ENCODE data around the gene STK11.

Gene STK11

GRCh38 chr19:1266129-1266915 lies 60.7 kb downstream of the STK11 start:
- Histone ChIP-seq H3K36me3 (ENCODE audit: control insufficient read depth in 4 of 4, insufficient read depth in 4 of 4, low read length in 3 of 4) (peaks cover 0 to 8% (median 7%) of the 10 kb centered on the region in 4 experiments), H3K27ac (ENCODE audit: insufficient read depth in 1 of 2, low read depth in 1 of 2, low read length in 2 of 2, poor library complexity in 1 of 2, severe bottlenecking in 2 of 2) (peak overlapping the region in 1 of 2 experiments; percentile 49), H3K9me3 (ENCODE audit: control extremely low read depth in 1 of 5, control insufficient read depth in 4 of 5, insufficient read depth in 2 of 5, low read depth in 1 of 5, low read length in 4 of 5) (no peaks in the 10 kb centered on the region), H3K4me1 (ENCODE audit: control extremely low read depth in 1 of 4, control insufficient read depth in 4 of 4, insufficient read depth in 4 of 4, low read length in 3 of 4) (peaks cover 8 to 80% (median 78%) of the 10 kb centered on the region in 4 experiments), H3K27me3 (replicated peaks in 2 of 5; ENCODE audit: control insufficient read depth in 4 of 5, insufficient read depth in 5 of 5, low read length in 4 of 5) (peaks cover 0 to 6% (median 0%) of the 10 kb centered on the region in 5 experiments), H3K4me3 (ENCODE audit: control insufficient read depth in 1 of 7, extremely low read depth in 1 of 7, insufficient read depth in 4 of 7, low read depth in 2 of 7, low read length in 6 of 7) (peak overlapping the region; percentile 16 to 73 (median 50))
- DNase-seq = peak in 2 of 3 donors; percentile 70 to 72
- CTCF ChIA-PET = interaction anchor here (0.6 to 17.7 kb wide), 7 partner anchors 9 to 72 kb away, joined by 3 to 268 read pairs (median 5); partner anchors contain the start of genes ATP5F1D and FAM174C
- 2% methylated on average over 77 of the region's 84 CpGs for WGBS (ENCODE audit: insufficient coverage)
- POLR2A ChIA-PET = interaction anchor here (1.6 to 5.0 kb wide), 4 partner anchors 9 to 21 kb away, joined by 6 to 98 read pairs (median 26); partner anchors contain the start of gene FAM174C

- DNase-seq = peak in 2 of 3 donors; percentile 51 to 62
- ChIA-PET POLR2A (interaction anchor here (1.6 to 5.0 kb wide), 4 partner anchors 8 to 22 kb away, joined by 6 to 98 read pairs (median 26); partner anchors contain the start of gene FAM174C), CTCF (interaction anchor here (0.6 to 17.7 kb wide), 6 partner anchors 9 to 72 kb away, joined by 3 to 268 read pairs (median 8); partner anchors contain the start of genes ATP5F1D and FAM174C)
Measured at GRCh38 chr19:1266916-1267476, 61.4 kb downstream of the STK11 start.

GRCh38 chr19:1267477-1268225 lies 62.1 kb downstream of the STK11 start:
- peak overlapping the region in 2 of 7 experiments; percentile 50 to 73 for H3K4me3 ChIP-seq (ENCODE audit: control insufficient read depth in 1 of 7, extremely low read depth in 1 of 7, insufficient read depth in 4 of 7, low read depth in 2 of 7, low read length in 6 of 7)
- no peak overlapping the region for H3K27ac ChIP-seq (ENCODE audit: insufficient read depth in 1 of 2, low read depth in 1 of 2, low read length in 2 of 2, poor library complexity in 1 of 2, severe bottlenecking in 2 of 2)
- DNase-seq = peak in 2 of 3 donors; percentile 40 to 49
- 34% methylated on average over 20 of the region's 35 CpGs for WGBS (ENCODE audit: insufficient coverage)
- ChIA-PET CTCF (interaction anchor here (1.5 to 17.7 kb wide), 5 partner anchors 8 to 27 kb away, joined by 5 to 268 read pairs (median 12); partner anchors contain the start of genes ATP5F1D and FAM174C), POLR2A (interaction anchor here (2.9 to 5.0 kb wide), 2 partner anchors 13 to 23 kb away, joined by 32 to 98 read pairs; no protein-coding TSS in a partner anchor)
- peaks cover 8 to 77% (median 75%) of the 10 kb centered on the region in 4 experiments for H3K4me1 ChIP-seq (ENCODE audit: control extremely low read depth in 1 of 4, control insufficient read depth in 4 of 4, insufficient read depth in 4 of 4, low read length in 3 of 4)
- H3K27me3 ChIP-seq (replicated peaks in 2 of 5; ENCODE audit: control insufficient read depth in 4 of 5, insufficient read depth in 5 of 5, low read length in 4 of 5) = peaks cover 0 to 6% (median 0%) of the 10 kb centered on the region in 5 experiments
- H3K9me3 ChIP-seq (ENCODE audit: control extremely low read depth in 1 of 5, control insufficient read depth in 4 of 5, insufficient read depth in 2 of 5, low read depth in 1 of 5, low read length in 4 of 5) = no peaks in the 10 kb centered on the region
- peaks cover 0 to 22% (median 19%) of the 10 kb centered on the region in 4 experiments for H3K36me3 ChIP-seq (ENCODE audit: control insufficient read depth in 4 of 4, insufficient read depth in 4 of 4, low read length in 3 of 4)

More at GRCh38 chr19:1266916-1267476, 61.4 kb downstream of the STK11 start:
- H3K36me3 ChIP-seq (ENCODE audit: control insufficient read depth in 4 of 4, insufficient read depth in 4 of 4, low read length in 3 of 4) = peaks cover 0 to 15% (median 12%) of the 10 kb centered on the region in 4 experiments
- peak overlapping the region; percentile 16 to 73 (median 50) for H3K4me3 ChIP-seq (ENCODE audit: control insufficient read depth in 1 of 7, extremely low read depth in 1 of 7, insufficient read depth in 4 of 7, low read depth in 2 of 7, low read length in 6 of 7)
- no peaks in the 10 kb centered on the region for H3K9me3 ChIP-seq (ENCODE audit: control extremely low read depth in 1 of 5, control insufficient read depth in 4 of 5, insufficient read depth in 2 of 5, low read depth in 1 of 5, low read length in 4 of 5)
- H3K27me3 ChIP-seq (replicated peaks in 2 of 5; ENCODE audit: control insufficient read depth in 4 of 5, insufficient read depth in 5 of 5, low read length in 4 of 5) = peaks cover 0 to 6% (median 0%) of the 10 kb centered on the region in 5 experiments
- 1% methylated on average over 46 of the region's 59 CpGs for WGBS (ENCODE audit: insufficient coverage)
- H3K27ac ChIP-seq (ENCODE audit: insufficient read depth in 1 of 2, low read depth in 1 of 2, low read length in 2 of 2, poor library complexity in 1 of 2, severe bottlenecking in 2 of 2) = no peak overlapping the region
- H3K4me1 ChIP-seq (ENCODE audit: control extremely low read depth in 1 of 4, control insufficient read depth in 4 of 4, insufficient read depth in 4 of 4, low read length in 3 of 4) = peaks cover 8 to 80% (median 77%) of the 10 kb centered on the region in 4 experiments

GRCh38 chr19:1268226-1269064 lies 62.9 kb downstream of the STK11 start:
- Histone ChIP-seq H3K9me3 (ENCODE audit: control extremely low read depth in 1 of 5, control insufficient read depth in 4 of 5, insufficient read depth in 2 of 5, low read depth in 1 of 5, low read length in 4 of 5) (no peaks in the 10 kb centered on the region), H3K27ac (ENCODE audit: insufficient read depth in 1 of 2, low read depth in 1 of 2, low read length in 2 of 2, poor library complexity in 1 of 2, severe bottlenecking in 2 of 2) (no peak overlapping the region), H3K4me1 (ENCODE audit: control extremely low read depth in 1 of 4, control insufficient read depth in 4 of 4, insufficient read depth in 4 of 4, low read length in 3 of 4) (peaks cover 8 to 77% (median 74%) of the 10 kb centered on the region in 4 experiments), H3K4me3 (ENCODE audit: control insufficient read depth in 1 of 7, extremely low read depth in 1 of 7, insufficient read depth in 4 of 7, low read depth in 2 of 7, low read length in 6 of 7) (peak overlapping the region in 3 of 7 experiments; percentile 35 to 87 (median 79)), H3K36me3 (ENCODE audit: control insufficient read depth in 4 of 4, insufficient read depth in 4 of 4, low read length in 3 of 4) (peaks cover 0 to 29% (median 27%) of the 10 kb centered on the region in 4 experiments), H3K27me3 (replicated peaks in 2 of 5; ENCODE audit: control insufficient read depth in 4 of 5, insufficient read depth in 5 of 5, low read length in 4 of 5) (peaks cover 0 to 6% (median 0%) of the 10 kb centered on the region in 5 experiments)
- POLR2A ChIA-PET = interaction anchor here (0.6 to 5.0 kb wide), 16 partner anchors 8 to 336 kb away, joined by 3 to 98 read pairs (median 6); partner anchors contain the start of genes ATP5F1D and MIDN
- DNase-seq = no peak
- 68% methylated on average over 30 of the region's 40 CpGs for WGBS (ENCODE audit: insufficient coverage)
- CTCF ChIA-PET = interaction anchor here (1.0 to 17.7 kb wide), 5 partner anchors 9 to 115 kb away, joined by 4 to 268 read pairs (median 6); partner anchors contain the start of gene ATP5F1D

GRCh38 chr19:1269065-1269477 lies 63.5 kb downstream of the STK11 start, which contains the start of gene CIRBP:
Gene CIRBP, plus strand, starts transcription at chr19:1269332. Its CDS starts 1,602 bp downstream, at chr19:1270934.
- peaks cover 8 to 79% (median 76%) of the 10 kb centered on the region in 4 experiments for H3K4me1 ChIP-seq (ENCODE audit: control extremely low read depth in 1 of 4, control insufficient read depth in 4 of 4, insufficient read depth in 4 of 4, low read length in 3 of 4)
- H3K9me3 ChIP-seq (ENCODE audit: control extremely low read depth in 1 of 5, control insufficient read depth in 4 of 5, insufficient read depth in 2 of 5, low read depth in 1 of 5, low read length in 4 of 5) = no peaks in the 10 kb centered on the region
- WGBS (ENCODE audit: insufficient coverage) = 0% methylated on average over 35 of the region's 50 CpGs
- ChIA-PET CTCF (interaction anchor here (1.0 to 17.7 kb wide), 4 partner anchors 10 to 114 kb away, joined by 4 to 268 read pairs (median 6); partner anchors contain the start of gene ATP5F1D), POLR2A (interaction anchor here (0.6 to 5.0 kb wide), 15 partner anchors 8 to 337 kb away, joined by 3 to 98 read pairs (median 5); partner anchors contain the start of genes ATP5F1D and MIDN)
- peaks cover 0 to 36% (median 33%) of the 10 kb centered on the region in 4 experiments for H3K36me3 ChIP-seq (ENCODE audit: control insufficient read depth in 4 of 4, insufficient read depth in 4 of 4, low read length in 3 of 4)
- DNase-seq = peak; percentile 98 to 99 (median 99)
- peaks cover 0 to 6% (median 0%) of the 10 kb centered on the region in 5 experiments for H3K27me3 ChIP-seq (replicated peaks in 2 of 5; ENCODE audit: control insufficient read depth in 4 of 5, insufficient read depth in 5 of 5, low read length in 4 of 5)
- H3K4me3 ChIP-seq (ENCODE audit: control insufficient read depth in 1 of 7, extremely low read depth in 1 of 7, insufficient read depth in 4 of 7, low read depth in 2 of 7, low read length in 6 of 7) = peak within 1 kb of the TSS; percentile 68 to 94 (median 83)
- H3K27ac ChIP-seq (ENCODE audit: insufficient read depth in 1 of 2, low read depth in 1 of 2, low read length in 2 of 2, poor library complexity in 1 of 2, severe bottlenecking in 2 of 2) = peak within 1 kb of the TSS; percentile 90 to 94
